OCI-LY7 (cell line): ENCODE data around the gene GPR32. TPM values are rescaled to one million over a fixed set of nuclear protein-coding genes. Genes with fewer than 3 reads are reported as not detected.
"Not testable (repeated sequence)": the region's sequence is repeated elsewhere in the genome, so short reads cannot be mapped to it uniquely, and the experiment has no call there.

Source experiments
- BruUV-seq: library from RNA; stranded (reverse); fragments of 400-500 nt; replicated peaks from 2 replicates; lab custom pipeline; 2021; lab: Mats Ljungman, UMichigan
- CTCF ChIA-PET: fragments of 300-600 bp; sonication (Branson Sonifier 250); formaldehyde crosslinking; loops from one replicate; lab custom pipeline; 2022; ENCODE audit warnings: antibody characterized with exemption; ENCODE audit not compliant: unreplicated experiment; lab: Charles Lee
- POLR2A ChIA-PET: fragments of 300-600 bp; sonication (Branson Sonifier 250); formaldehyde crosslinking; loops from one replicate; lab custom pipeline; 2022; ENCODE audit warnings: antibody characterized with exemption; lab: Charles Lee
- DNase-seq: peaks from one replicate; pipeline ENCODE4 v3.0.0-alpha.2; 2015; ENCODE audit warnings: low spot score
- H2AFZ ChIP-seq: fragments of 200-600 bp; sonication (generic), shearing (Covaris generic); 2 replicates; pipeline ENCODE4 v1.6.1; 2014; ENCODE audit warnings: mild to moderate bottlenecking, antibody characterized with exemption, low read length, moderate library complexity
- H3K27ac ChIP-seq: fragments of 200-600 bp; sonication (generic); 2 replicates; pipeline ENCODE4 v1.5.1; 2014; ENCODE audit warnings: mixed run types, low read depth, mild to moderate bottlenecking, moderate library complexity, low read length, inconsistent platforms; ENCODE audit not compliant: poor library complexity, severe bottlenecking
- H3K36me3 ChIP-seq: fragments of 200-600 bp; sonication (generic); 2 replicates; pipeline ENCODE4 v1.6.1; 2014; ENCODE audit warnings: mild to moderate bottlenecking, antibody characterized with exemption, low read length, moderate library complexity, mixed read lengths; ENCODE audit not compliant: insufficient read depth
- H3K4me1 ChIP-seq: fragments of 200-600 bp; sonication (generic); 2 replicates; pipeline ENCODE4 v1.5.1; 2014; ENCODE audit warnings: mild to moderate bottlenecking, low read length; ENCODE audit not compliant: insufficient read depth, poor library complexity, severe bottlenecking
- H3K4me2 ChIP-seq: fragments of 200-600 bp; sonication (generic); 2 replicates; pipeline ENCODE4 v1.6.1; 2014; ENCODE audit warnings: mild to moderate bottlenecking, low read length
- H3K4me3 ChIP-seq: fragments of 200-600 bp; sonication (generic); 2 replicates; pipeline ENCODE4 v1.5.1; 2014; ENCODE audit warnings: mild to moderate bottlenecking, low read depth, low read length; ENCODE audit not compliant: poor library complexity, severe bottlenecking
- H3K79me2 ChIP-seq: fragments of 200-600 bp; sonication (generic); 2 replicates; pipeline ENCODE4 v1.6.1; 2016; ENCODE audit warnings: low read depth, mild to moderate bottlenecking, low read length, moderate library complexity, mixed read lengths; ENCODE audit not compliant: insufficient read depth
- H3K9me2 ChIP-seq: fragments of 200-600 bp; sonication (generic); 2 replicates; pipeline ENCODE4 v1.6.1; 2016; ENCODE audit warnings: mild to moderate bottlenecking, low read length, mixed read lengths; ENCODE audit not compliant: insufficient read depth
- H3K9me3 ChIP-seq: fragments of 200-600 bp; sonication (generic); 2 replicates; pipeline ENCODE4 v1.6.1; 2014; ENCODE audit warnings: mild to moderate bottlenecking, mixed run types, low read length, mixed read lengths
- H4K20me1 ChIP-seq: fragments of 200-600 bp; sonication (generic); 2 replicates; pipeline ENCODE4 v1.6.1; 2014; ENCODE audit warnings: mild to moderate bottlenecking, antibody characterized with exemption, low read length, moderate library complexity, mixed read lengths; ENCODE audit not compliant: insufficient read depth
- CTCF ChIP-seq: fragments of 200-600 bp; sonication (generic); conservative IDR thresholded peaks from 2 replicates; pipeline ENCODE4 v1.5.1; 2014; ENCODE audit warnings: mild to moderate bottlenecking, antibody characterized with exemption, low read length, moderate library complexity, mixed read lengths
- EZH2phosphoT487 ChIP-seq: fragments of 200-600 bp; sonication (generic); IDR thresholded peaks from 2 replicates; pipeline ENCODE4 v1.6.1; 2018; ENCODE audit warnings: low read depth, borderline replicate concordance, mild to moderate bottlenecking, mixed run types, antibody characterized with exemption, low read length, moderate library complexity, mixed read lengths
- intact Hi-C: fragments of 100-400 bp; cut with micrococcal nuclease; formaldehyde crosslinking; loops from one replicate; pipeline ENCODE4 v1.10.0; 2022; ENCODE audit not compliant: unreplicated experiment
- total RNA-seq, 2 experiments: library from RNA; depleted of rRNA in 1 of 2; stranded (reverse); fragments of >200 nt in 1 of 2; shearing (Covaris generic) in 1 of 2; gene quantifications; 2 replicates each; pipeline ENCODE4 v1.2.3, GENCODE V29; 2014 to 2022

The GPR32 gene
- total RNA-seq, 2 experiments from 2014 or later, result not detected

GRCh38 chr19:50808856-50809255 lies 38.6 kb downstream of the GPR32 start:
- Histone ChIP-seq H3K4me1 (peaks cover 6% of the 10 kb centered on the region), H3K4me2 (no peak overlapping the region), H4K20me1 (peaks cover under 1% of the 10 kb centered on the region; the same call in 1 of the 2 replicates), H3K9me2 (no peaks in the 10 kb centered on the region), H3K79me2 (peaks cover 6% of the 10 kb centered on the region), H3K9me3 (no peaks in the 10 kb centered on the region), H3K36me3 (peaks cover under 1% of the 10 kb centered on the region), H3K27ac (no peak overlapping the region), H3K4me3 (no peak overlapping the region), H2AFZ (no peak overlapping the region)
- no TSS peak for BruUV-seq
- intact Hi-C loops, result loop anchor here (10.0 kb wide), 1 partner anchor 464 kb away; no protein-coding TSS in a partner anchor
- DNase-seq, result no peak
- ChIA-PET CTCF (no interaction called here), POLR2A (no interaction called here)
- no peak for TF ChIP-seq CTCF
- TF ChIP-seq EZH2phosphoT487, result no peak

- H4K20me1 ChIP-seq, H3K9me3 ChIP-seq, intact Hi-C loops, H3K4me2 ChIP-seq, CTCF ChIA-PET, H3K27ac ChIP-seq, H2AFZ ChIP-seq, POLR2A ChIA-PET, H3K36me3 ChIP-seq, H3K4me3 ChIP-seq, H3K4me1 ChIP-seq, H3K9me2 ChIP-seq, H3K79me2 ChIP-seq, DNase-seq, BruUV-seq: not testable (repeated sequence)
Measured at GRCh38 chr19:50811622-50812238, 41.5 kb downstream of the GPR32 start.

- no TSS peak for BruUV-seq
- H3K9me3 ChIP-seq, result no peaks in the 10 kb centered on the region
- no peak overlapping the region for H3K4me2 ChIP-seq
- no peaks in the 10 kb centered on the region for H3K4me1 ChIP-seq
- DNase-seq, result no peak
- H3K9me2 ChIP-seq, result no peaks in the 10 kb centered on the region
- TF ChIP-seq CTCF (no peak), EZH2phosphoT487 (no peak)
- H3K4me3 ChIP-seq, result no peak overlapping the region
- no peak overlapping the region for H3K27ac ChIP-seq
- H4K20me1 ChIP-seq, result no peaks in the 10 kb centered on the region
- POLR2A ChIA-PET, result no interaction called here
- no peaks in the 10 kb centered on the region for H3K79me2 ChIP-seq
- intact Hi-C loops, result no loop called here
- no peaks in the 10 kb centered on the region for H3K36me3 ChIP-seq
- no peak overlapping the region for H2AFZ ChIP-seq
- CTCF ChIA-PET, result no interaction called here
Measured at GRCh38 chr19:50812474-50812873, 42.2 kb downstream of the GPR32 start.
